ENCODE measurements around the gene R3HDM1.
"Not testable (repeated sequence)": the region's sequence is repeated elsewhere in the genome, so short reads cannot be mapped to it uniquely, and the experiment has no call there.

The R3HDM1 gene

GRCh38 chr2:135615404-135615803 is 84.1 kb downstream of the R3HDM1 start:
- no peak for TF ChIP-seq CTCF (IDR thresholded peaks at IDR 0.05)
- no peak for TF ChIP-seq ZFX (IDR thresholded peaks at IDR 0.05; ENCODE audit: borderline replicate concordance)

DNA sequence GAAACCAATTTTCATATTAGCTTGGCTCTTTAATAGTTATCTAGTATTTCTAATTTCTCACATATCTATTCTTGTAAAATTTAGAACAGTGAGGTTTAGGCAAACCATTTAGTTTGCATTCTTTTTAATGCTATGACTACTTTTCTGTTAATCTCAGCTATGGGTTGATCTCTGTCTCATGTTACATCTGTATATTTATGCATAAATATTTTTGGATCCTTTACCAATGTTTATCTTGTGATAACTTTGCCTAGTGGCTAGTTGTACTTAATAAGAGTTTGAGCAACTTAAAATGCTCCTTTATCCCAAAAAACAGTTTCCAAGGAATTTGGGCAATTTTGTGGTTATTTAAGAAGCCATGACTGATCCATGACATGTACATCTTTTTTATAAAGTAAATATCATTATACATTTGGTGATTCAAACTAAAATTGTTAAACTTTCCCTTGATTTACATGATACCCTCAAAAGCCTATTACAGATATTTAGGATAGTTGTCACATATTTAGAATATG is 86.3 kb downstream of the R3HDM1 start:
- no peak for TF ChIP-seq ZFX (IDR thresholded peaks at IDR 0.05; ENCODE audit: borderline replicate concordance)
- no peak for TF ChIP-seq CTCF (IDR thresholded peaks at IDR 0.05)
- H3K27ac ChIP-seq = no peak overlapping the region

More at GRCh38 chr2:135615404-135615803, 84.1 kb downstream of the R3HDM1 start:
- no peak overlapping the region for H3K27ac ChIP-seq

- no peak overlapping the region for H3K27ac ChIP-seq
- TF ChIP-seq ZFX (IDR thresholded peaks at IDR 0.05; ENCODE audit: borderline replicate concordance) (no peak), CTCF (IDR thresholded peaks at IDR 0.05) (no peak)
These were observed 88.9 kb downstream of the R3HDM1 start for GRCh38 chr2:135620198-135620597.

GRCh38 chr2:135629520-135629919 is 98.2 kb downstream of the R3HDM1 start:
- H3K27ac ChIP-seq = no peak overlapping the region
- no peak for TF ChIP-seq ZFX (IDR thresholded peaks at IDR 0.05; ENCODE audit: borderline replicate concordance)
- TF ChIP-seq CTCF (IDR thresholded peaks at IDR 0.05) = no peak

DNA sequence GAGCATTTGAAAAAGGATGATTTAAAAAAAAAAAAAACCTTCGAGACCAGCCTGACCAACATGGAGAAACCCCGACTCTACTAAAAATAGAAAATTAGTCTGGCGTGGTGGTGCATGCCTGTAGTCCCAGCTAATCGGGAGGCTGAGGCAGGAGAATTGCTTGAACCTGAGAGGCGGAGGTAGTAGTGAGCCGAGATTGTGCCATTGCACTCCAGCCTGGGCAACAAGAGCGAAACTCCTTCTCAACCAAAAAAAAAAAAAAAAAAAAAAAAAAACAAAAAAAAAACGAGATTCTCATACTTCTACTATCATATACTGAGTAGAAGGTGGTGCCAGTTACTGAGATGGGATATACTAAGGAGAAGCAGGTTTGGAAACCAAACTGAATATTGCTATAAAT is 98.8 kb downstream of the R3HDM1 start:
- H3K27ac ChIP-seq = not testable (repeated sequence)

DNA sequence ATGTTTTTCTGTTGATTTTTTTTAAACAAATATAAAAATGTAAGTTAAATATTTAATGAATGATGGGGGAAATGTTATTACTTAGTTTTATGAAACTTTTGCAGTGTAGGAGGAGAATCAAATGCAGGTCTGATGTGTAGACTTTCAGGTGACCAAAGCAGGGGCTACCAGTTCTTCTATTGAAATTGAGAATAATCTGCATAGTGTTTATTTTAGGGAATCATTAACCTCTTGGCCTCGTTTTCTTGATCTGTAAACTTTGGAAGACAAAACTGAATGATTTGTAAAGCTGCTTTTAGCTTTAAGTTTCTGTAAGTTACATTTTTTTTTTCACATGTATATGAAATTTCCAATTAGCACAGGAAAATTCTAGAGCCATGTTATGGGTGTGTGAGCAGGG is 99.2 kb downstream of the R3HDM1 start:
- H3K27ac ChIP-seq = no peak overlapping the region; the same call in 1 of the 2 replicates
- TF ChIP-seq CTCF (IDR thresholded peaks at IDR 0.05) (no peak), ZFX (IDR thresholded peaks at IDR 0.05; ENCODE audit: borderline replicate concordance) (no peak)

DNA sequence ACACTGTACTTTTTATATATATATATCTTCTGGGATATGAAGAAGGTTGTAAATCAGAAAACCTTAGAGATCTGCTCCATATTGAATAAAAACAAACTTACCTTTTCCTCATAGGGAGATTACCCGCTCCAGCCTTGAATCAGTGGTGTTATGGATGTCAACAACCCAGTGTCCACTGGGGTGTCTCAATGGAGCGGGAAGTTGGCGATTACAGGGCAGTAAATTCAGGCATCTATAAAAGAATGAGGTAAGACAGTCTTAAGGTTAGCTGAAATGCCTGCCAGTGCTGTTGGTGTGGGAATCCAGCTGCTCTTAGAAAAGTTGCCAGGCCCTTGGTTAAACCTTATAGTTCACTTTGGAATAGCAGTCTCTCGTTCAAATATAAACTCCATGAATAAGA is 102.3 kb downstream of the R3HDM1 start:
- no peak overlapping the region for H3K27ac ChIP-seq
- TF ChIP-seq CTCF (IDR thresholded peaks at IDR 0.05) = no peak
- no peak for TF ChIP-seq ZFX (IDR thresholded peaks at IDR 0.05; ENCODE audit: borderline replicate concordance)

DNA sequence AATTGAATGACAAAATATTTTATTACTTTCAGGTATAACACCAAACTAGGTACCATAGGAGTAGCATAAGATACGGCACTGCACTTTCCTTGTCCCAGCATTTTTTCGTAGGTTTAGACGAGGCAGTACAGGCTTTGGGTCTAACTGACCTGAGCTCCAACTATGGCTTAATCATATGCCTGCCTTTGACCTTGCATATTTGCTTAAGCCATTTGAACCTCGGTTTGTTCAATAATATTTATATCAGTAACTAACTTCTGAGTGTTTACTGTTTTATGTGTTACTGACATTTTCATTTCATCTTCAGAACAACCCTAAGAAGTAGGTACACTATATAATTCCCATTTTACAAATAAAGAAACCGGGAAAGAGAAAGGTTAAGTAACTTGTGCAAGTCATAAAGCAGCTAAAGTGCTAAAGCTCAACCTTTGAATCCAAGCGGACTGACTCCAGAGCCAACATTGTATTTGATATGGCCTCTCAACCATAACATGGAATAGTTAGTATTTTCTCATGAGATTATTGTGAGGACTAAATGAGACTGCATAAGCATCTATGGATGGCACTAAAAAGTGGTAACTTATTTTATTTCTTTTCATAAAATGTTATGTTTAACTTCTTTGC is 104.0 kb downstream of the R3HDM1 start:
- no peak overlapping the region for H3K27ac ChIP-seq
- no peak for TF ChIP-seq CTCF (IDR thresholded peaks at IDR 0.05)
- no peak for TF ChIP-seq ZFX (IDR thresholded peaks at IDR 0.05; ENCODE audit: borderline replicate concordance)
